Urinary bladder (tissue), 4 donors: ENCODE results near the gene RPS6KA2. TPM values are rescaled to one million over a fixed set of nuclear protein-coding genes. Genes with fewer than 3 reads are reported as not detected.
"Not testable (repeated sequence)": the region's sequence is repeated elsewhere in the genome, so short reads cannot be mapped to it uniquely, and the experiment has no call there.

Source experiments
- DNase-seq: peaks from one replicate; pipeline ENCODE4 v3.0.0-alpha.2; 2015; ENCODE audit errors: extremely low spot score
- H3K27ac ChIP-seq: one replicate; pipeline ENCODE4 v1.5.1; 2013; ENCODE audit warnings: low read depth, mild to moderate bottlenecking, moderate library complexity
- H3K36me3 ChIP-seq: one replicate; pipeline ENCODE4 v1.6.1; 2013; ENCODE audit warnings: mild to moderate bottlenecking, moderate library complexity; ENCODE audit not compliant: insufficient read depth
- H3K4me1 ChIP-seq: one replicate; pipeline ENCODE4 v1.6.1; 2013; ENCODE audit warnings: mild to moderate bottlenecking, moderate library complexity; ENCODE audit not compliant: insufficient read depth
- H3K4me3 ChIP-seq: one replicate; pipeline ENCODE4 v1.5.1; 2013; ENCODE audit warnings: low read depth, low read length
- WGBS: extraction: QIAGEN DNeasy Blood & Tissue Kit; methylation state at CpG from one replicate; pipeline ENCODE4 v1.1.7; 2013; 5-methylcytosine and 5-hydroxymethylcytosine counted together
- polyA plus RNA-seq: library from polyadenylated mRNA; stranded (reverse); fragments of 200-250 nt; gene quantifications from one replicate; pipeline ENCODE4 v1.2.3, GENCODE V29; 2013
- total RNA-seq: library from RNA; depleted of rRNA; stranded (reverse); fragments of >200 nt; gene quantifications from one replicate; pipeline ENCODE4 v1.2.3, GENCODE V29; 2014
- donor health status: healthy with polysubstance abuse.
- donor health status: healthy.

Gene RPS6KA2
- total and polyA plus RNA-seq, 2 donors = 34.7 to 67.0 TPM

DNA sequence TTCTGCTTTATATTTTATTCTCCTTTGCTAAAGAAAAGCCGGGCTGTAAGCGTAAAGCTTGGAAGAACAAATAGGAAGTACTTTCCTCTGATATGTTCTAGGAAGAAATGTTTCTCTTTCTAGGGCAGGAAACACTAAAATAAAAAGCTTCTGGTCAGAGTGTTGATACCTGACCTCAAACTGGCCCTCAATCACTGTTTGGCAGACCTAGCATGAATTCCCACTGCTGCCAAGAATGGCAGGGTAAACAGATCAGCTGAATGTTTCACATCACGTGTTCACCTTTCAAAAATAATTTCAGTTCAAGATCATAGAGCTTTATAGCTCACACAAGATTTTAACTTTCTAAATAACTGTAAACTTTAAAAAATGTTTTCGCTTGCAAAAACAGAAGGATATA is 247.3 kb downstream of the RPS6KA2 start:
- no peaks in the 10 kb centered on the region for H3K36me3 ChIP-seq
- DNase-seq = no peak
- 72% methylated on average over 4 of the region's 4 CpGs for WGBS
- no peak overlapping the region for H3K27ac ChIP-seq
- no peak overlapping the region for H3K4me3 ChIP-seq
- H3K4me1 ChIP-seq = no peaks in the 10 kb centered on the region

- no peak overlapping the region for H3K27ac ChIP-seq
- WGBS = 95% methylated on average over 1 of the region's 1 CpG
- DNase-seq = no peak
Observed at GRCh38 chr6:166379103-166379586, 247.9 kb downstream of the RPS6KA2 start.

DNA sequence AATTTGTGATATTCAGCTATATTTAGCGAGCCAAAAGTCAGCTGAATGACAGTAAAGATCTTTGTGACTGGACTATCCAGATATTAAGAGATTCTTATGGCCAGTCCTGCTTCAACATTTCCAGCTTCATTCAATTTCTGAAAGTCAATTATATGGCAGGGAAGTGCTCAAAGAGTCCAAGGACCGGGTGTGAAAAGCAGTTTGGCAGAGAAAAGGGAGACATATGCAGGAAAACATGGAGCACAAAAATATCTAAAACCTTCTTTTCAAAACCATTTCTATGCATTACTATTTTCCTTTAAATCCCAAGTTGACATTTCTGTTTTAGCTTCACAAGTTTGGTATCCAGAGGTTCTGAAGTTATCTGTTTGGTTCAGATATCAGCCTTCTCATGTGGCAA is 249.3 kb downstream of the RPS6KA2 start:
- H3K27ac ChIP-seq = no peak overlapping the region
- 73% methylated on average over 2 of the region's 2 CpGs for WGBS
- DNase-seq = no peak
- H3K4me1 ChIP-seq = no peaks in the 10 kb centered on the region
- no peak overlapping the region for H3K4me3 ChIP-seq
- no peaks in the 10 kb centered on the region for H3K36me3 ChIP-seq

More at GRCh38 chr6:166379103-166379586, 247.9 kb downstream of the RPS6KA2 start:
- Histone ChIP-seq H3K4me3 (no peak overlapping the region), H3K36me3 (no peaks in the 10 kb centered on the region), H3K4me1 (no peaks in the 10 kb centered on the region)

DNA sequence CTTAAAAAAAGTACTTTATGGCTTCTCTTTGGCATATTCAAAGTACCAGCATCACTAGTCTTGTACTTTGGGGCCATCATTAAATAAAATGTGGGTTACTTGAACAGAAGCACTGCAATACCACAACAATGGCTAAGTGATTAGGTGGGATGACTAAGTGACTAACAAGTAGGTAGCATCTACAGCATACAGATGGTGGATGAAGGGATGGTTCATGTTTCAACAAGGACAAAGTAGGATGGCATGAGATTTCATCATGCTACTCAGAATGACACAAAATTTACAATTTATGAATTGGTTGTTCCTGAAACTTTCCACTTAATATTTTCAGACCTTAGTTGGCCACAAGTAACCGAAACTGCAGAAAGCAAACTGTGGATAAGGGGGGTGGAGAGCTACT is 252.0 kb downstream of the RPS6KA2 start:
- DNase-seq = no peak
- no peaks in the 10 kb centered on the region for H3K36me3 ChIP-seq
- H3K4me1 ChIP-seq = no peaks in the 10 kb centered on the region
- no peak overlapping the region for H3K4me3 ChIP-seq
- no peak overlapping the region for H3K27ac ChIP-seq
- WGBS = 96% methylated on average over 1 of the region's 1 CpG

DNA sequence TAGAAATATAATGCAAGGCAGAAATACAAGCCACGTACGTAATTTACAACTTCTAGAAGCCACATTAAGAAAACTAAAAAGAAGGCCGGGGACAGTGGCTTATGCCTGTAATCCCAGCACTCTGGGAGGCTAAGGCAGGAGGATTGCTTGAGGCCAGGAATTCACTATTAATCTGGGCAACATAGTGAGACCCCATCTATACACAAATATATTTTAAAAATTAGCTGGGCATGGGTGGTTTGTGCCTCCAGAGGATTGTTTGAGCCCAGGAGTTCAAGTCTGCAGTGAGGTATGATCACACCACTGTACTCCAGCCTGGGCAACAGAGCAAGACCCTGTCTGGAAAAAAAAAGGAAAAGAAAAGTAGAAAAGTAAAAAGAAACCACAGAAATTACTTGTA is 256.6 kb downstream of the RPS6KA2 start:
- H3K4me1 ChIP-seq = no peaks in the 10 kb centered on the region
- peaks cover 2% of the 10 kb centered on the region for H3K36me3 ChIP-seq
- H3K27ac ChIP-seq = no peak overlapping the region
- no peak for DNase-seq
- 90% methylated on average over 3 of the region's 3 CpGs for WGBS
- no peak overlapping the region for H3K4me3 ChIP-seq

DNA sequence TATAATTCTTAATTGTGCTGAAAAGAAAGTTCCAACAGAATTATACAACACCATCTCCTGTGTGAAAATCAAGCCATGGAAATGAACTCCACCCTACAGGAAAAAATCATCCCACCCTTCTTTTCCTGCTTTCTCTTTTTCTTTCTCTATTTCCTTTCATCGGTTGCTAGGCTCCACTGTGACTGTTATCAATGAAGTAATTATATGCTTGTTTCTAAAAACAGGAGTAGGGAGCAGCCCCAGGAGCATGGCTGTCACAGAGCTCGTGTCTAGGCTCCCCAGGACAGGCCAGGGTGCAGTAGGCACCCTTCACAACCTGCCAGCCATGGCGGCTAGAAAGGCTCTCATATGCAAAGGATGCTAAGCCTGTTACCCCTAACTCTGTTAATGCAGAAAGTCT is 257.3 kb downstream of the RPS6KA2 start:
- WGBS = 70% methylated on average over 3 of the region's 3 CpGs
- no peak overlapping the region for H3K4me3 ChIP-seq
- H3K27ac ChIP-seq = no peak overlapping the region
- no peaks in the 10 kb centered on the region for H3K4me1 ChIP-seq
- H3K36me3 ChIP-seq = peaks cover 2% of the 10 kb centered on the region
- DNase-seq = no peak

DNA sequence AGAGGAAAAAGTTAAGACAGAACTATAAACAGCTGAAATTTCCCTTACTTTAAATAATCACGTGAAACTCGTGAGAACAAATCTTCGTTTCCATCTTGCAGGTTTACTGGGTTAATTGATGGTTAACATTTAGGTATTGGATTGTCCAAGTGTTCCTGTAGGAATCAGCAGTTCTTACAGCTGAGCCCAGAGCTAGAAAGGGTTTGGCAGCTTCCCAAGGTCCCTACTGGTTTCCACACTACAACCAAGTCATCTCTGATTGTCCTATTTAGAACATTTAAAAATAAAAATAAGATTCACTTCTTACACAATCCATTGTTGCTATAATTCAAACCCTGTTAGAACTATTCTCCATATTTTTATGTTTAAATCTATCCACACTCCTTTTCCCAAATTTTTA is 260.1 kb downstream of the RPS6KA2 start:
- Histone ChIP-seq H3K27ac (no peak overlapping the region), H3K36me3 (peaks cover 2% of the 10 kb centered on the region), H3K4me3 (no peak overlapping the region), H3K4me1 (no peaks in the 10 kb centered on the region)
- DNase-seq = no peak
- 94% methylated on average over 3 of the region's 3 CpGs for WGBS

DNA sequence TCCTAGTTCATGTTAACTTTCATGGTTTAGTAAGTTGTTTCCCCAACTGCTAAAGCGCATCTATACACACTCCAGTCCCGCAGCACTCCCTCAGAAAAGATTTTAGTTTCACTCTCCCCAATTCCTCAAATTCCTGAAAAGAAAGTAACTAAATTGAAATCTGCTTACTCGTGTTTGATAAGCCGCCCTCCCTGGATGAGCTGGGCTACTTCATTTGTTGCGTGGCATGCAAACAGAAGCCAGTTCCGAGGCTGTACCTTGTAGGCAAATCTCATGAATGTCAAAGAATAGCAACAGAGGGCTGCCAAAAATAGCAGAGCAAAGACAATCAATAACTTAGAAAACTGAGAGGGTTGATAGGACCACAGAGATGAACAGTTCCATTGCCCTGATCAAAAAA is 261.2 kb downstream of the RPS6KA2 start:
- H3K36me3 ChIP-seq = peaks cover 2% of the 10 kb centered on the region
- WGBS = 84% methylated on average over 6 of the region's 6 CpGs
- no peak overlapping the region for H3K4me3 ChIP-seq
- H3K27ac ChIP-seq = no peak overlapping the region
- DNase-seq = no peak
- no peaks in the 10 kb centered on the region for H3K4me1 ChIP-seq

DNA sequence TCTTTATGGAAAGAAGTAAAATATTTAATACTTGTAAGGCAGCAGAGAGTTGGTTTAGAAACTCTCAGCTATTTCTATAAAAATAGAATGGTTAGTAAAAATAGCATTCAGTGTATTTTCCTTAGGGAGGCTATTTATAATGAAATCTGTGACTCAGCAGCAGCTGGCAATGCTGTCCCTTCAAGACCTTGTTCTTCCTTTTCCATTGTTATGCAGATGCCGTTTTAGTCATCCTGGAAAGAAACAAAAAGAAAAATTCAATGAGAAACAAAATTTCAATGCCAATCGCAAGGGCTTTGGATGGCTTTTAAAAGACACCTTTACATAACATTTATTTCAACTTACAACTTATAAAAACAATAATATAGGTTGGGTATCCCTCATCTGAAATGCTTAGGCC is 261.8 kb downstream of the RPS6KA2 start:
- H3K27ac ChIP-seq = no peak overlapping the region
- 43% methylated on average over 2 of the region's 2 CpGs for WGBS
- DNase-seq = no peak
- peaks cover 2% of the 10 kb centered on the region for H3K36me3 ChIP-seq
- H3K4me3 ChIP-seq = no peak overlapping the region
- H3K4me1 ChIP-seq = no peaks in the 10 kb centered on the region

GRCh38 chr6:166364456-166364855 is 262.6 kb downstream of the RPS6KA2 start:
- WGBS = 72% methylated on average over 7 of the region's 7 CpGs
- Histone ChIP-seq H3K27ac (no peak overlapping the region), H3K4me1 (no peaks in the 10 kb centered on the region), H3K4me3 (no peak overlapping the region), H3K36me3 (peaks cover 2% of the 10 kb centered on the region)
- no peak for DNase-seq

DNA sequence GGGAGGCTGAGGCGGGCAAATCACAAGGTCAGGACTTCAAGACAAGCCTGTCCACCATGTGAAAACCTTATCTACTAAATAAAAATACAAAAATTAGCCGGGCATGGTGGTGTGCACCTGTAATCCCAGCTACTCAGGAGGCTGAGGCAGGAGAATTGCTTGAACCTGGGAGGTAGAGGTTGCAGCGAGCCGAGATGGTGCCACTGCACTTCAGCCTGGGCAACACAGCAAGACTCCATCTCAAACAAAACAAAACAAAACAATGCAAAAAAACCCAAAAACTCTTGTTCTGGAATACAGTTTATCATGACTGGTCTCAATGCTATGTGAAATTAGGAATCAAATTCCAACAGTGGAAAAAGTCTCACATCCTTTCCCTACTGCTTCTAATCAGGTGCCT is 264.6 kb downstream of the RPS6KA2 start:
- H3K27ac ChIP-seq, H3K4me3 ChIP-seq, DNase-seq, H3K36me3 ChIP-seq, H3K4me1 ChIP-seq: not testable (repeated sequence)
- WGBS = 98% methylated on average over 4 of the region's 4 CpGs

DNA sequence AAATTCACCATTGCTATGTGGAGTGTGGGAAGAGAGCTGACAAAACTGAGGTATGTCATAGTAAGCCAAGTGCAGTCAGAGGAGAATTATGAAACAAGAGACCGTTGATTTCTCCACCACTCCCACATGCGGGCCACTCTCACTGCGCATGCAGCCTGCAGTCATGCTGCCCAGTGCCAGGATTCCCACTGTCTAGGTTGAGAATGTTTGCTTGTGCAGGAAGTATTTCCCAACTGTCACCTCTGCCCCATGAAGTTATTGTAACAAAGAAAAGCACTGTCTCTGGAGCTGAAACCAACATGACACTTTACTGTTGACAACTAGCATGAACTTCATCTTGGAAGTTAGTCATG is 266.0 kb downstream of the RPS6KA2 start:
- Histone ChIP-seq H3K4me1 (no peaks in the 10 kb centered on the region), H3K36me3 (no peaks in the 10 kb centered on the region), H3K4me3 (no peak overlapping the region), H3K27ac (no peak overlapping the region)
- 87% methylated on average over 3 of the region's 3 CpGs for WGBS
- no peak for DNase-seq

- DNase-seq = no peak
- 77% methylated on average over 8 of the region's 8 CpGs for WGBS
- Histone ChIP-seq H3K4me3 (no peak overlapping the region), H3K27ac (no peak overlapping the region), H3K36me3 (no peaks in the 10 kb centered on the region), H3K4me1 (no peaks in the 10 kb centered on the region)
Observed at GRCh38 chr6:166360243-166361076, 266.6 kb downstream of the RPS6KA2 start.
